IMR-90 (cell line): ENCODE results near the gene TCERG1L. TPM values are rescaled to one million over a fixed set of nuclear protein-coding genes. Genes with fewer than 3 reads are reported as not detected.

Experiments used
- ATAC-seq: fragments of 200-7000 bp; cut with Tn5 transposase; 2 replicates; pipeline ENCODE4 v1.9.1; 2020; ENCODE audit warnings: low read depth, mild to moderate bottlenecking, moderate library complexity
- BruUV-seq: library from RNA; stranded (reverse); fragments of 400-500 nt; replicated peaks from 2 replicates; lab custom pipeline; 2021; lab: Mats Ljungman, UMichigan
- CTCF ChIA-PET: fragments of 300-600 bp; formaldehyde crosslinking; extraction: SDS; loops from one replicate; lab custom pipeline; 2021; ENCODE audit warnings: antibody characterized with exemption; lab: Yijun Ruan, JAX
- POLR2A ChIA-PET: fragments of 300-600 bp; sonication (Branson Sonifier 250); formaldehyde crosslinking; loops from one replicate; lab custom pipeline; 2022; ENCODE audit warnings: antibody characterized with exemption; ENCODE audit not compliant: unreplicated experiment; lab: Charles Lee
- DNase-seq: peaks from one replicate; pipeline ENCODE4 v3.0.0; 2013
- H2AFZ ChIP-seq: replicated peaks from 2 replicates; pipeline ENCODE3; 2013; ENCODE audit warnings: low read length, mild to moderate bottlenecking; ENCODE audit not compliant: poor library complexity
- H2AK5ac ChIP-seq: 2 replicates; pipeline ENCODE4 v1.6.1; 2013; ENCODE audit warnings: low read depth, low read length, inconsistent platforms
- H2AK9ac ChIP-seq: replicated peaks from 2 replicates; pipeline ENCODE3; 2013; ENCODE audit warnings: mild to moderate bottlenecking, low read depth, low read length, moderate library complexity; ENCODE audit not compliant: poor library complexity
- H2BK120ac ChIP-seq: 2 replicates; pipeline ENCODE4 v1.6.1; 2013; ENCODE audit warnings: low read depth, low read length, inconsistent platforms
- H2BK15ac ChIP-seq: 3 replicates; pipeline ENCODE4 v1.6.1; 2013; ENCODE audit warnings: low read depth, low read length, inconsistent platforms
- H2BK20ac ChIP-seq: 2 replicates; pipeline ENCODE4 v1.6.1; 2013; ENCODE audit warnings: low read depth, mild to moderate bottlenecking, inconsistent platforms, low read length, moderate library complexity
- H2BK5ac ChIP-seq: 2 replicates; pipeline ENCODE4 v1.6.1; 2013; ENCODE audit warnings: mild to moderate bottlenecking, low read depth, low read length, inconsistent platforms; ENCODE audit not compliant: poor library complexity, severe bottlenecking
- H3K14ac ChIP-seq: replicated peaks from 2 replicates; pipeline ENCODE4 v1.6.1; 2013; ENCODE audit warnings: low read depth, low read length, inconsistent platforms
- H3K18ac ChIP-seq: 2 replicates; pipeline ENCODE4 v1.6.1; 2013; ENCODE audit warnings: low read depth, low read length, control low read depth
- H3K23ac ChIP-seq: 2 replicates; pipeline ENCODE4 v1.6.1; 2013; ENCODE audit warnings: low read depth, low read length, inconsistent platforms
- H3K27ac ChIP-seq: 2 replicates; pipeline ENCODE4 v1.5.1; 2013; ENCODE audit warnings: mild to moderate bottlenecking, control low read depth, low read length; ENCODE audit not compliant: insufficient read depth
- H3K27me3 ChIP-seq: 2 replicates; pipeline ENCODE4 v1.6.1; 2013; ENCODE audit warnings: low read length; ENCODE audit not compliant: control insufficient read depth, insufficient read depth
- H3K36me3 ChIP-seq: 2 replicates; pipeline ENCODE4 v1.6.1; 2013; ENCODE audit warnings: low read length, mixed read lengths; ENCODE audit not compliant: control insufficient read depth, insufficient read depth
- H3K4ac ChIP-seq: 2 replicates; pipeline ENCODE4 v1.6.1; 2013; ENCODE audit warnings: low read depth, low read length, inconsistent platforms
- H3K4me1 ChIP-seq: 2 replicates; pipeline ENCODE4 v1.6.1; 2013; ENCODE audit warnings: low read length, mixed read lengths; ENCODE audit not compliant: control insufficient read depth, insufficient read depth
- H3K4me2 ChIP-seq: 2 replicates; pipeline ENCODE4 v1.6.1; 2013; ENCODE audit warnings: low read depth, mild to moderate bottlenecking, control low read depth, low read length, moderate library complexity
- H3K4me3 ChIP-seq: 2 replicates; pipeline ENCODE4 v1.5.1; 2013; ENCODE audit warnings: low read depth, mild to moderate bottlenecking, control low read depth, low read length, moderate library complexity; ENCODE audit not compliant: insufficient read depth
- H3K56ac ChIP-seq: 2 replicates; pipeline ENCODE4 v1.6.1; 2013; ENCODE audit warnings: low read length, inconsistent platforms; ENCODE audit not compliant: insufficient read depth; ENCODE audit errors: extremely low read depth
- H3K79me1 ChIP-seq, 2 experiments: 2 replicates each; pipeline ENCODE4 v1.6.1; 2013; ENCODE audit warnings: low read length in 2 of 2, inconsistent platforms in 1 of 2, low read depth in 1 of 2
- H3K9ac ChIP-seq: 2 replicates; pipeline ENCODE4 v1.6.1; 2013; ENCODE audit warnings: low read depth, low read length, control low read depth
- H3K9me1 ChIP-seq: 2 replicates; pipeline ENCODE4 v1.6.1; 2013; ENCODE audit warnings: low read length, inconsistent platforms; ENCODE audit not compliant: insufficient read depth
- H3K9me3 ChIP-seq: 2 replicates; pipeline ENCODE4 v1.6.1; 2013; ENCODE audit warnings: low read length; ENCODE audit not compliant: control insufficient read depth, insufficient read depth
- H4K20me1 ChIP-seq: 2 replicates; pipeline ENCODE4 v1.6.1; 2013; ENCODE audit warnings: low read length, inconsistent platforms; ENCODE audit not compliant: insufficient read depth
- H4K5ac ChIP-seq: 2 replicates; pipeline ENCODE4 v1.6.1; 2013; ENCODE audit warnings: mild to moderate bottlenecking, low read depth, low read length, control low read depth
- H4K8ac ChIP-seq, 2 experiments: 2 replicates each; pipeline ENCODE4 v1.6.1; 2013; ENCODE audit warnings: low read depth in 2 of 2, low read length in 2 of 2, control low read depth in 1 of 2, inconsistent platforms in 1 of 2
- H4K91ac ChIP-seq: 2 replicates; pipeline ENCODE4 v1.6.1; 2013; ENCODE audit warnings: low read depth, low read length, inconsistent platforms; ENCODE audit not compliant: insufficient read depth
- BHLHE40 ChIP-seq: fragments of 150-350 bp; IDR thresholded peaks from 2 replicates; pipeline ENCODE4 v1.6.1; 2016; ENCODE audit warnings: mild to moderate bottlenecking, low read depth, low read length
- CEBPB ChIP-seq: IDR thresholded peaks from 2 replicates; pipeline ENCODE4 v1.6.1; 2012; ENCODE audit warnings: low read depth, low read length, improper control_type of control experiment
- CHD1 ChIP-seq: IDR thresholded peaks from 2 replicates; pipeline ENCODE4 v1.6.1; 2012; ENCODE audit warnings: low read depth, low read length, improper control_type of control experiment
- ELK1 ChIP-seq: fragments of 150-350 bp; IDR thresholded peaks from 2 replicates; pipeline ENCODE4 v1.6.1; 2016; ENCODE audit warnings: low read depth, mild to moderate bottlenecking, low read length, moderate library complexity, borderline replicate concordance
- MAFK ChIP-seq: IDR thresholded peaks from 2 replicates; pipeline ENCODE4 v1.6.1; 2012; ENCODE audit warnings: low read depth, low read length, improper control_type of control experiment
- MXI1 ChIP-seq: IDR thresholded peaks from 2 replicates; pipeline ENCODE4 v1.6.1; 2012; ENCODE audit warnings: low read depth, mild to moderate bottlenecking, low read length, moderate library complexity, borderline replicate concordance
- NFE2L2 ChIP-seq: fragments of 150-350 bp; IDR thresholded peaks from 2 replicates; pipeline ENCODE4 v1.6.1; 2016; ENCODE audit warnings: low read depth, mild to moderate bottlenecking, low read length
- POLR2A ChIP-seq: IDR thresholded peaks from 2 replicates; pipeline ENCODE4 v1.6.1; 2012; ENCODE audit warnings: mild to moderate bottlenecking, low read depth, low read length
- RAD21 ChIP-seq: IDR thresholded peaks from 2 replicates; pipeline ENCODE4 v1.6.1; 2012; ENCODE audit warnings: low read length, improper control_type of control experiment
- RCOR1 ChIP-seq: IDR thresholded peaks from 2 replicates; pipeline ENCODE4 v1.6.1; 2012; ENCODE audit warnings: mild to moderate bottlenecking, low read length, improper control_type of control experiment; ENCODE audit not compliant: insufficient replicate concordance
- SMC3 ChIP-seq: fragments of 150-350 bp; IDR thresholded peaks from 2 replicates; pipeline ENCODE4 v1.6.1; 2016; ENCODE audit warnings: low read depth, mild to moderate bottlenecking, antibody characterized with exemption, low read length, moderate library complexity
- WGBS, 2 experiments: methylation state at CpG; one replicate each; pipeline versions ENCODE4 v1.1.5 to v1.1.7; 2013; ENCODE audit warnings: missing lambda C conversion rate in 2 of 2; ENCODE audit not compliant: insufficient read length in 1 of 2; ENCODE audit errors: extremely low coverage in 2 of 2; 5-methylcytosine and 5-hydroxymethylcytosine counted together
- dilution Hi-C: fragments of 300-500 bp; cut with HindIII; formaldehyde crosslinking; loops from one replicate; pipeline ENCODE4 v1.14.3; 2018; ENCODE audit warnings: low sequenced_read_pairs; ENCODE audit not compliant: unreplicated experiment
- in situ Hi-C: fragments of 300-500 bp; cut with MboI; formaldehyde crosslinking; loops from 3 replicates; pipeline ENCODE4 v1.14.3; 2019; ENCODE audit warnings: low sequenced_read_pairs, inconsistent platforms, mixed read lengths
- intact Hi-C: fragments of 100-400 bp; cut with micrococcal nuclease; formaldehyde crosslinking; loops from 2 replicates; pipeline ENCODE4 v1.10.0; 2022
- polyA plus RNA-seq, 3 experiments: library from polyadenylated mRNA; depleted of rRNA; stranded (reverse); fragments of >200 nt; gene quantifications; 2 replicates each; pipeline ENCODE4 v1.2.3, GENCODE V29; 2012; ENCODE audit warnings: low replicate concordance in 1 of 3
- total RNA-seq: library from RNA; depleted of rRNA; stranded (reverse); fragments of >200 nt; gene quantifications from 2 replicates; pipeline ENCODE4 v1.2.3, GENCODE V29; 2012

Gene TCERG1L
- total and polyA plus RNA-seq, 2 of the 4 experiments (the other 2 are of a cell fraction) = not detected

- Histone ChIP-seq H2BK120ac (no peak overlapping the region), H3K23ac (no peak overlapping the region), H4K91ac (no peak overlapping the region), H3K4me1 (no peaks in the 10 kb centered on the region), H3K27ac (no peak overlapping the region), H3K18ac (no peak overlapping the region), H3K9me1 (no peaks in the 10 kb centered on the region), H2BK15ac (no peak overlapping the region), H2BK20ac (no peak overlapping the region), H3K9me3 (peaks cover 50% of the 10 kb centered on the region), H3K9ac (no peak overlapping the region), H3K4ac (no peak overlapping the region), H4K20me1 (no peaks in the 10 kb centered on the region), H2AFZ (no peak overlapping the region), H3K36me3 (no peaks in the 10 kb centered on the region), H3K79me1 (no peaks in the 10 kb centered on the region), H2AK5ac (no peak overlapping the region), H4K5ac (no peak overlapping the region), H2AK9ac (no peak overlapping the region), H3K4me2 (no peak overlapping the region), H2BK5ac (no peak overlapping the region), H3K56ac (no peak overlapping the region), H3K27me3 (no peaks in the 10 kb centered on the region), H3K4me3 (no peak overlapping the region), H3K14ac (no peak overlapping the region), H4K8ac (no peak overlapping the region)
- no peak for DNase-seq
- no peak for ATAC-seq
- dilution Hi-C loops (no loop called here), intact Hi-C loops (no loop called here), in situ Hi-C loops (no loop called here)
- ChIA-PET CTCF (no interaction called here), POLR2A (no interaction called here)
- TF ChIP-seq RAD21 (no peak), RCOR1 (no peak), ELK1 (no peak), CEBPB (no peak), POLR2A (no peak), MXI1 (no peak), SMC3 (no peak), NFE2L2 (no peak), MAFK (no peak), CHD1 (no peak), BHLHE40 (no peak)
- BruUV-seq = no TSS peak
- 87% methylated on average over 6 of the region's 32 CpGs; no CpG with 5 or more reads in 1 of the 2 experiments for WGBS, 2 experiments
Measured at GRCh38 chr10:131260031-131260430, 51.5 kb downstream of the TCERG1L start.
